Naive B cell (primary cell): ENCODE results near the gene TSEN2. TPM values are rescaled to one million over a fixed set of nuclear protein-coding genes. Genes with fewer than 3 reads are reported as not detected.
"Not testable (repeated sequence)": the region's sequence is repeated elsewhere in the genome, so short reads cannot be mapped to it uniquely, and the experiment has no call there.

Source experiments
- ATAC-seq, 2 donors: fragments of 150-1000 bp; cut with Tn5 transposase; 2 replicates each; pipeline ENCODE4 v1.10.0; 2021; ENCODE audit warnings: low read depth in 2 of 2, mild to moderate bottlenecking in 2 of 2, moderate library complexity in 2 of 2
- DNase-seq: peaks from one replicate; pipeline ENCODE4 v3.0.0; 2022
- H3K27ac Mint-ChIP-seq, 6 donors: one replicate each; pipeline ENCODE4 v1.8.0; 2020 to 2022; ENCODE audit warnings: mild to moderate bottlenecking in 6 of 6, mixed read lengths in 6 of 6, moderate library complexity in 5 of 6, inconsistent platforms in 2 of 6
- H3K27me3 Mint-ChIP-seq, 3 donors: one replicate each; pipeline ENCODE4 v1.8.0; 2021 to 2022; ENCODE audit warnings: mixed read lengths in 3 of 3, mild to moderate bottlenecking in 1 of 3
- H3K36me3 Mint-ChIP-seq, 2 donors: one replicate each; pipeline ENCODE4 v1.8.0; 2020 to 2022; ENCODE audit warnings: mixed read lengths in 2 of 2, inconsistent platforms in 1 of 2, mild to moderate bottlenecking in 1 of 2
- H3K4me1 Mint-ChIP-seq, 3 donors: one replicate each; pipeline ENCODE4 v1.8.0; 2020 to 2022; ENCODE audit warnings: mixed read lengths in 3 of 3, inconsistent platforms in 1 of 3, mild to moderate bottlenecking in 1 of 3, moderate library complexity in 1 of 3
- H3K4me3 Mint-ChIP-seq, 8 donors: one replicate each; pipeline ENCODE4 v1.8.0; 2020 to 2022; ENCODE audit warnings: mild to moderate bottlenecking in 8 of 8, mixed read lengths in 8 of 8, moderate library complexity in 8 of 8, inconsistent platforms in 2 of 8
- H3K9me3 Mint-ChIP-seq, 7 donors: one replicate each; pipeline ENCODE4 v1.8.0; 2020 to 2022; ENCODE audit warnings: mixed read lengths in 7 of 7, mild to moderate bottlenecking in 5 of 7, inconsistent platforms in 2 of 7, moderate library complexity in 1 of 7
- polyA plus RNA-seq, 6 donors: library from polyadenylated mRNA; unstranded; fragments of 300-500 nt; fragmentation: Illumina TruSeq; gene quantifications; one replicate each; pipeline ENCODE4 v1.2.3, GENCODE V29; 2021; ENCODE audit warnings: low read depth in 6 of 6

Gene TSEN2
- polyA plus RNA-seq, 6 donors from 2014 or later = 6.6 to 16.1 (median 11.4) TPM

DNA sequence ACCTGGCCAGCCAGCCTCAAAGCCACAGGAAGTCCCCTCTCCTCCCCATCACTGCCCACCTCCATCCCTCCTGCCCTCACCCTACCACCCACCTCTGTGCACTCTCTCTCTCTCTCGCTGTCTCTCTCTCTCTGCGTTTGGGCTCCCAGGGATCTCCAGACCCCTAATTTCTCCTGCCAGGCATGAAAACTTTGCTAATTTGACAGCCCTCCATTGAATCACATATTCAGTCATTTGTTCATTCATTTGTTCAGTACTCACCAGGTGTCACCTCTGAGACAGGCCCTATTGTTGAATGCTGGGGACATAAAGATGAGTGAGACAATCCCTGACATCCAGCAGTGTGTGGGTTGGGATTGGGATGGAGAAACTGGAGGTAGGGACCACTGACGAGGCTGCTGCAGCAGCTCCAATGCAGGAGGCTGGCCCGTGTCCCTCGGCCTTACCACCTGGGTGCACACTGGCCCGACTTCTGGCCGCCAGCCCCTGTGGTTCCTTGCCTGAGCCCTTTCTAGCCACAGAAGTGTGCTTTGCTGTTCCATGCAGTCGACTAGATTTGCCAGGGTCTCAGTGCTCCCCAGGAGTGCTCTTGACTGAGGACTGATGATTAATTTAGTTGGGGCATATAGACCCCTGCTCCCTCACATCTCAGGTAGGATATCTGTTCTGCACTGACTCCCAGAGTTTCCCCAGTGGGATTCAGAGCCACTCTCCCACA lies 38.6 kb upstream of the TSEN2 start:
- Mint-ChIP-seq H3K27ac (no peak overlapping the region), H3K4me3 (peak overlapping the region in 1 of 8 donors; percentile 29)
- ATAC-seq = no peak

DNA sequence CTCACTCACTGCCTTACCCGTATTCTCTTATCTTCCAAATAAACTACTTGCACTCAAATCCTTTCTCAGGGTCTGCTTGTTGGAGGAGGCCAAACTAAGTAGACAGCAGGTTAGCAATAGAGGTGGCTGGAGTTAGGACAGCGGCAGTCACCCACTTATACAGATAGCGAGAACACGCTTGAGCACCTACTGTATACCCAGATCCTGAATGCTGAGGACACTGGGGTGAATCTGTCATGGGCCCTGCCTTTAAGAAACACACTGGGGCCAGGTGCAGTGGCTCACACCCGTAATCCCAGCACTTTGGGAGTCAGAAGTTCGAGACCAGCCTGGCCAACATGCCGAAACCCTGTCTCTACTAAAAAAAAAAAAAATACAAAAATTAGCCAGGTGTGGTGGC lies 38.0 kb upstream of the TSEN2 start:
- no peak for ATAC-seq
- no peak overlapping the region for H3K4me3 Mint-ChIP-seq
- no peaks in the 10 kb centered on the region for H3K36me3 Mint-ChIP-seq
- H3K27me3 Mint-ChIP-seq = peaks cover 18 to 51% (median 23%) of the 10 kb centered on the region in 3 donors
- H3K9me3 Mint-ChIP-seq = peaks cover 0 to 4% (median 0%) of the 10 kb centered on the region in 7 donors
- no peaks in the 10 kb centered on the region for H3K4me1 Mint-ChIP-seq
- H3K27ac Mint-ChIP-seq = no peak overlapping the region
- DNase-seq = no peak

More for the DNA sequence above, 38.6 kb upstream of the TSEN2 start:
- peaks cover 0 to 4% (median 0%) of the 10 kb centered on the region in 7 donors for H3K9me3 Mint-ChIP-seq
- no peak for DNase-seq
- H3K36me3 Mint-ChIP-seq = no peaks in the 10 kb centered on the region
- no peaks in the 10 kb centered on the region for H3K4me1 Mint-ChIP-seq
- H3K27me3 Mint-ChIP-seq = peaks cover 19 to 51% (median 23%) of the 10 kb centered on the region in 3 donors

DNA sequence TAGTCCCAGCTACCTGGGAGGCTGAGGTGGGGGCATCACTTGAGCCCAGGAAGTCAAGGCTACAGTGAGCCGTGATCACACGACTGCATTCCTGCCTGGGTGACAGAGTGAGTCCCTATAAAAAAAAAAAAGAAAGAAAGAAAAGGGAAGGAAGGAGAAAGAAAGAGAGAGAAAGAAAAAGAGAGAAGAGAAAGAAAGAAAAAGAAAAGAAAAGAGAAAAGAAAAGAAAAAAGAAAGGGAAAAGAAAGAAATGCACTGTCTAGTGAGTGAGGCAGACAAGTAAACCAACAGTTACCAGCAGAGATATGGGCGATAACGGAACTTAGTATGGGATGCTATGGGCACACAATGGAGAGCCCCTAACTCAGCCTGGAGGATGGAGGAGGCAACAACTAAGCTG lies 37.2 kb upstream of the TSEN2 start:
- H3K27me3 Mint-ChIP-seq = peaks cover 16 to 51% (median 23%) of the 10 kb centered on the region in 3 donors
- no peaks in the 10 kb centered on the region for H3K36me3 Mint-ChIP-seq
- H3K27ac Mint-ChIP-seq = no peak overlapping the region
- peaks cover 0 to 4% (median 1%) of the 10 kb centered on the region in 7 donors for H3K9me3 Mint-ChIP-seq
- H3K4me1 Mint-ChIP-seq = no peaks in the 10 kb centered on the region
- H3K4me3 Mint-ChIP-seq = no peak overlapping the region
- no peak for DNase-seq
- ATAC-seq = no peak

DNA sequence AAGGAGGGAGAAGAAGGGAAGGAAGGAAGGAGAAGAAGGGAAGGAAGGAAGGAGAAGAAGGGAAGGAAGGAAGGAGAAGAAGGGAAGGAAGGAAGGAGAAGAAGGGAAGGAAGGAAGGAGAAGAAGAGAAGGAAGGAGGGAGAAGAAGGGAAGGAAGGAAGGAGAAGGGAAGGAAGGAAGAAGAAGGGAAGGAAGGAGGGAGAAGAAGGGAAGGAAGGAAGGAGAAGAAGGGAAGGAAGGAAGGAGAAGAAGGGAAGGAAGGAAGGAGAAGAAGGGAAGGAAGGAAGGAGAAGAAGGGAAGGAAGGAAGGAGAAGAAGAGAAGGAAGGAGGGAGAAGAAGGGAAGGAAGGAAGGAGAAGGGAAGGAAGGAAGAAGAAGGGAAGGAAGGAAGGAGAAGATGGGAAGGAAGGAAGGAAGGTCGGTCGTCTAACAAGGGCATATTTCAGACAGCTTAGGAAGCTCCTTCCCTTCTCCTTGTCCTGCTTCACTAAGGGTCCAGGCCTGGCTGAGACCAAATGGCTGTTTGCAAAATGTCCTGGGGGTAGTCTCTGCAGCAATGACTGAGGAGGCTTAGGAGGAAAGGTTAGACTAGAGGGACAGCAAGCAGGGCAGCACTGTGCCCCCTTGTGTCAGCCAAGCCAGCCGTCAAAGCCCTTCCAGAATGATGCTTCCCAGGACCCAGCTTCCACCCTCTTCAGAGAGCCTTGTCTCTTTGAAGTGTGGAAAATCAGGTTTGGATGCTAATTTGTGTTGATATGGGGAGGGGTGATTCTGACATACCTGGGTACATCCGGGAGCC lies 35.7 kb upstream of the TSEN2 start:
- not testable (repeated sequence) for ATAC-seq, DNase-seq, H3K4me3 Mint-ChIP-seq, H3K36me3 Mint-ChIP-seq, H3K27ac Mint-ChIP-seq, H3K9me3 Mint-ChIP-seq, H3K4me1 Mint-ChIP-seq
- peaks cover 9 to 38% (median 11%) of the 10 kb centered on the region in 3 donors for H3K27me3 Mint-ChIP-seq

DNA sequence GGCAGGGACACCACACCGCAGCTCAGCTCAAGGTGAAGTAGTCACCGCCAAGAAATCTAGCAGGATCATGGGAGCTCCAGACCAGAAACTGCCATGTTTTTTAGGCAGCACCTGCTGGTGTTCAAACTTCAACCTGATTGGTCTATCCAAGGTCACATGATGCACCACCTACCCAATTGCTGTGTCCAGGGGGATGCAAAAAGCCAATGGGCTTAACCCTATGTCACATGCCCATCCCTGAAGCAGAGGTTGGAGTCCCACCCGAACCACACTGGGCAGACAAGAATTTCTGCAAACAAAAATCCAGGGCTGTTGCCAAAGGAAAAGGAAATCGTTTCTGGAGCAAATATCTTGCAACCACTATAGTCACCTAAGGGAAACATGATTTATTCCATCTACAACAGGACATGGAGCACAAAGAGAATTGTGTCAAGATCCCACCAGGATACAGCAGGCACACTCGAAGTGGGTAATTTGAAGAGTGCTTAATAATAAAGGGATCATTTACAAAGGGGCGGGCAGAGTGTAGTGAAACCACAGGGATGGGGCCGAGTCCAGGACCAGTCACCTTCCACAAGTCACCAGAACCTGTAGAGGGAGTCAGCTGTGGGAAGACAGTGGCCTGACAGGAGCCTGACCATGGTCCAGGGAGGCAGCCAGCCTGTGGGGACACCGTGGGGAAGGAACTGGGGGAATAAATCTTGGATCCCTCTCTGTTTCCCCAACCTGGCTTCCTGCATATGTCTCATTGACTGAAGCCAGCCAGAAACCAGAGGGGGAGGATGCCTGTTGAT lies 34.2 kb upstream of the TSEN2 start:
- no peaks in the 10 kb centered on the region for H3K4me1 Mint-ChIP-seq
- no peak overlapping the region for H3K4me3 Mint-ChIP-seq
- ATAC-seq (no peak), DNase-seq (no peak)
- peaks cover 5 to 24% (median 5%) of the 10 kb centered on the region in 3 donors for H3K27me3 Mint-ChIP-seq
- no peak overlapping the region for H3K27ac Mint-ChIP-seq
- H3K9me3 Mint-ChIP-seq = peaks cover 0 to 4% (median 1%) of the 10 kb centered on the region in 7 donors
- no peaks in the 10 kb centered on the region for H3K36me3 Mint-ChIP-seq

DNA sequence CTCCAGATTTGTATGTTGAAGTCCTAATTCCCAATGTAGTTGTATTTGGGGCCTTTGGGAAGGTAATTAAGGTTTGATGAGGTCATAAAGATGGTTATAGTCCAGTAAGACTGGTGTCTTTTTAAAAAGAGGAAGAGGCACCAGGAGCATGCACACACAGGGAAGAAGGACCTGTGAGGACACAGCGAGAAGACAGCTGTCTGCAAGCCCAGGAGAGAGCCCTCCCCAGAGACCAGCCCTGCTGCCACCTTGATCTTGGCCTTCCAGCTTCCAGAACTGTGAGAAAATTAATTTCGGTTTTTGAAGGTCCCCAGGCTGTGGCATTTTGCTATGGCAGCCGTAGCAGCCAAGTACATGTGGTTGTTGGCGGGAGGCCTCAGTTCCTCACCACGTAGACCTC lies 32.8 kb upstream of the TSEN2 start:
- ATAC-seq = no peak
- Mint-ChIP-seq H3K27ac (no peak overlapping the region), H3K9me3 (peaks cover 0 to 4% (median 1%) of the 10 kb centered on the region in 7 donors), H3K36me3 (no peaks in the 10 kb centered on the region), H3K27me3 (peaks cover 0 to 14% (median 4%) of the 10 kb centered on the region in 3 donors), H3K4me3 (no peak overlapping the region), H3K4me1 (no peaks in the 10 kb centered on the region)
- no peak for DNase-seq

DNA sequence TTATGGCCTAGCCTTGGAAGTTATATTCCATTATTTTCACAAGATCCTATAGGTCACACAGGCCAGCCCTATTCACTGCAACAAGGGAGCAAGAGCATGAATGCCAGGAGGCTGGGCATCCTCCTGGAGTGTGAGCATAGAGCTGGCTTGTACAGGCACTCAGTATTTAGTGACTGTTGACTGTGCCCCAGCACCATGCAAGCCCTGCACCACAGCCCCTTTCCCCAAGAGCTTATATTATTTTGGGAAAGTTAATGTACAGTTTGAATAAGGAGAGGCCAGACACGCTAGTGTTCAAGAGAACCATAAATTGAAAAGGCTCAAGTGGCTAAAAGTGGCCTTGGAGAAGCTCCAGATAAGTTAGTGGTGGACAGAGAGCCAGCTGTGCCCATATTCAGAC lies 32.3 kb upstream of the TSEN2 start:
- Mint-ChIP-seq H3K27ac (no peak overlapping the region), H3K4me3 (peak overlapping the region in 1 of 8 donors; percentile 29), H3K4me1 (no peaks in the 10 kb centered on the region), H3K9me3 (peaks cover 0 to 4% (median 1%) of the 10 kb centered on the region in 7 donors), H3K36me3 (no peaks in the 10 kb centered on the region), H3K27me3 (peaks cover 0 to 13% (median 4%) of the 10 kb centered on the region in 3 donors)
- ATAC-seq = no peak
- no peak for DNase-seq

DNA sequence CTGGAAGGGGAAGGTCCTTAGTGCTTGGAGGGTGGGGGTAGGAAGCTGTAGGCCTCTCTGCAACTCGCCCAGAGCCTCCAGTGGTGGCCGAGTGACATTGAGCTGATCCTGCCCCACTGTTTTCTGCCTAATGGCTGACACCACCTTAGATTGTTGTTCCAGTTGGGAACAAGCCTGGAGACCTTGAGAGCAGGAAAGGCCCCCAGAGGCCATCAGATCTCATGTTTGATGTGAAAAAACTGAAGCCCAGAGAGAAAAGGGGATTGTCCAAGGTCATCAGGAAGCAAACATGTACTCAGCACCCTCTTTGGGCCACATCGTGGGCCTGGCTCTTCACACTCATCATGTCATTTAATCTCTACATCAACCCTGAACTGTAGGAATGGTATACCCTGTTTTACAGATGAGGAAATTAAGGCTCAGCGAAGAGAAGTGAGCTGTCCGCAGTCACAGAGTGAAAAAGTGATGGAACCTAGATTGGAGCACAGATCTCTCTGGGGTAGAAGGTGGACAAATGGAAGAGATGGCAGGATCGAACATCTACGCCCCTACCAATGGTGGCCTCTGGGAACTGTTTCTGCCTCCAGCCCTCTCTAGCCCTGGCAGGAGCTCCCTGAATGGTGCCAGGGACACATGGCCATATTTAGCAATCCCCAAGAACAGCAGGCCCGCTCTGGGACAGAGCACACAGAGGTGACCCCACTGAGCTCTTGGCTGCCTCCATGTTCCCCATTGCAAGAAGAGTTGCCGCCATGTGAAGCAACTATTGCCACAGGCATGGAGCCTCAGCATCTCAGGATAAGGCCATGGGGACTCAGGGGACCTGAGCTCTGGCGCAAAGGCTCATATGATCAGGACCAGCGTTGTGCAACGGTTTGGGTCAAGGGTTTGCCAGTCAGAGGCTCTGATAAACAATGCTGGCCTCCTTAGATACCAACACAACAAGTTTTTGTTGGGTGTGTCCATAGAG lies 31.6 kb upstream of the TSEN2 start:
- H3K4me3 Mint-ChIP-seq = peak overlapping the region in 1 of 8 donors; percentile 1
- no peak overlapping the region for H3K27ac Mint-ChIP-seq
- H3K4me1 Mint-ChIP-seq = no peaks in the 10 kb centered on the region
- no peaks in the 10 kb centered on the region for H3K36me3 Mint-ChIP-seq
- DNase-seq (no peak), ATAC-seq (no peak)
- H3K9me3 Mint-ChIP-seq = peaks cover 0 to 4% (median 1%) of the 10 kb centered on the region in 7 donors
- H3K27me3 Mint-ChIP-seq = peaks cover 0 to 12% (median 4%) of the 10 kb centered on the region in 3 donors

DNA sequence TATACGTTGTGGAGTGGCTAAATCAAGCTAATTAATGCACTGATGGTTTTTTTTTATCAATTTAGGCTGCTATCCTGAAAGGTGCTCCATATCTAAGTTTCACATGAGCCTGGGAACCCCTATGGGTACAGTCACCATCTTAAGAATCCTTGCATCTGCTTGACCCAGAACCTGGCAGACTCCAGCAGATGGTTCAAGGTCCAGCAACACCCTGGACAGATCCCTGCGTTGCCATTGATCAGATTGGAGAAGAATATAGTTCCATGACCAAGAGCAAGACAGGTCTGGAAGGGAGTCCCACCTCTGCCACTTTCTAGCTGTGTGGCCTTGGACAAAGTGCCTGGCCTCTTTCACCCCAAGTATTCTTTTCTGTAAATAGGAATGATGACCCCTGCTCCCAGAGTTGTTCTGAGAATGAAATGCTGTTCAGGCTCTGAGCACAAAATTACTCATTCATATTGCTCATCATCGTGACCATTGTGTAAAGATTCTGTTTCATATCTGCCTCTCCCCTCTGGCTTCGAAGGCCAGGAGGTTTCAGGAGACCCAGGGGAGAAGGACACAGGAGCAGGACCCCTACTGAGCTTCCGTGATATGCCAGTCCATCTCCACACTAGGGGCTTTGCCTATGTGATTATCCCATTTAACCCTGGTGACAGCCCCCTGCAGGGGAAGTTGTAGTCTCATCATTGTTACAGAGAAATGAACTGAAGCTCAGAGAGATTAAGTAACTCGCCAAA lies 30.0 kb upstream of the TSEN2 start:
- Mint-ChIP-seq H3K36me3 (no peaks in the 10 kb centered on the region), H3K4me3 (no peak overlapping the region), H3K27ac (no peak overlapping the region), H3K9me3 (peaks cover 0 to 2% (median 0%) of the 10 kb centered on the region in 7 donors), H3K4me1 (no peaks in the 10 kb centered on the region), H3K27me3 (peaks cover 0 to 20% (median 10%) of the 10 kb centered on the region in 3 donors)
- ATAC-seq (no peak), DNase-seq (no peak)

DNA sequence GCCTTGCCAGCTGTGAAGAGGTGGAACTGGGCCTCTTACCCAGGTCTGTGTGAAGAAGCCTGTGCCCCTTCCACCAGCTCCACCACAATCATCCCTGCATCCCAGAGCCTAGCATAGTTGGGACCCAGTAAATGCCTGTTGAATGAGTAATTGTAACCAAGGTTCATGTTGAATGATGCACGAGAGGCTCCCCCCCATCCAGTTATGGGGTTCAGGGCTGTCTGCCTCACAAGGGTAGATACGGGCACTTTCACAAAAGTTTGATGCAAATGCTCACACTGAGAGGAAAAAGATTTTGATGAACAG lies 29.5 kb upstream of the TSEN2 start:
- Mint-ChIP-seq H3K27ac (no peak overlapping the region), H3K36me3 (no peaks in the 10 kb centered on the region), H3K4me3 (no peak overlapping the region), H3K27me3 (peaks cover 0 to 20% (median 10%) of the 10 kb centered on the region in 3 donors), H3K9me3 (peaks cover 0 to 2% (median 0%) of the 10 kb centered on the region in 7 donors), H3K4me1 (no peaks in the 10 kb centered on the region)
- DNase-seq = no peak
- ATAC-seq = no peak

DNA sequence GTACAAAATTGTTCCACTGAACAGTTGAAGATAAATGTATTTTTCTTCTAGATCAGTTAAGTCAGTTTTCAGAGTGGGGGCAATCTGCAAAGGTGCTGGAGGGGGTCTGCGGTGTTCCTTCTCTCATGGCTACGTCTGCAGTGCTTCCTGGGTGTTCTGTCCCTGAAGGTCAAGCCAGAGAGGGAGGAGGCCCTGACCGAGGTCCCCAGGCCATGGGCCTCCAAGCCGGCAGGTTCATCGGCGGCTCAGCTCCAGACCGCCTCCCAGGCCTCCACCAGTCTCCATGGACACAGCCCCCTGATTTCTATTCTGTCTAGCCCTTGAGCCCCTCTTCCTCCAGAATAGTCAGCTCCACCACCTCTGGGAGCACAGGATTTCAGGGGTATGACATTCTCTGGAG lies 28.5 kb upstream of the TSEN2 start:
- H3K4me3 Mint-ChIP-seq = no peak overlapping the region
- peaks cover 0 to 3% of the 10 kb centered on the region in 2 donors for H3K36me3 Mint-ChIP-seq
- DNase-seq (no peak), ATAC-seq (no peak)
- no peak overlapping the region for H3K27ac Mint-ChIP-seq
- H3K4me1 Mint-ChIP-seq = no peaks in the 10 kb centered on the region
- H3K27me3 Mint-ChIP-seq = peaks cover 0 to 27% (median 10%) of the 10 kb centered on the region in 3 donors
- H3K9me3 Mint-ChIP-seq = peaks cover 0 to 1% (median 0%) of the 10 kb centered on the region in 7 donors

DNA sequence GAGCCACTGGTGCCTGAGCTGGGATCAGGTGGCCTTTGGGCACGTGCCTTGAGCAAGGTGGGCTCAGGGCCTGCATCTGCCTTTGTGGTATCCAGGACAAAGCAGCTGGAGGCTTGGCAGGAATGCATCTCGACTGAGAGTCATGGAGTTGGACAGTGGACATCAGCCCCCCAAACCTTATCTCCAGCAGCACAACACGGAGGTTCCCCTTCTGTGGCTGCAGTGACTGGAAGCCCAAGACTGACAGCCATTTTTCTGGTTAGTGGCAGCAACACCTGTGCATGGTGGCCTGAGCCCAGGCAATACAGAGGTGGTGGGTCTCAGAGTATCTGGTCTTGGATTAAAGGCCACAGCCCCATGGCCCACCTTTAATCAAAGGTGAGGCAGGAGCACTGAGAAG lies 27.8 kb upstream of the TSEN2 start:
- Mint-ChIP-seq H3K4me1 (no peaks in the 10 kb centered on the region), H3K27me3 (peaks cover 0 to 32% (median 10%) of the 10 kb centered on the region in 3 donors), H3K36me3 (peaks cover 0 to 7% of the 10 kb centered on the region in 2 donors)

More for the DNA sequence above, 27.8 kb upstream of the TSEN2 start:
- Mint-ChIP-seq H3K27ac (peak overlapping the region in 2 of 6 donors; percentile 51 to 56), H3K9me3 (peaks cover 0 to 1% (median 0%) of the 10 kb centered on the region in 7 donors), H3K4me3 (peak overlapping the region in 1 of 8 donors; percentile 2)
- ATAC-seq = no peak
- DNase-seq = no peak
